Keratinocyte (primary cell): ENCODE data around the gene BMPER.

Experiments used
- EZH2 ChIP-seq: IDR thresholded peaks from one replicate; pipeline ENCODE4 v1.6.1; 2012; ENCODE audit warnings: inconsistent platforms, mild to moderate bottlenecking, low read length, moderate library complexity
- TF ChIP-seq, protein P1 (sequence below), 3 experiments: IDR thresholded peaks in 1 of 3; conservative IDR thresholded peaks in 1 of 3; optimal IDR thresholded peaks in 1 of 3; 2 replicates in 2 of 3; 3 replicates in 1 of 3; pipeline versions ENCODE3 to v1.5.1; 2011; ENCODE audit warnings: low read length in 3 of 3, mild to moderate bottlenecking in 3 of 3, moderate library complexity in 2 of 3, control low read depth in 1 of 3, inconsistent platforms in 1 of 3; ENCODE audit not compliant: insufficient read depth in 2 of 3; ENCODE audit errors: extremely low read depth in 1 of 3

DNA sequence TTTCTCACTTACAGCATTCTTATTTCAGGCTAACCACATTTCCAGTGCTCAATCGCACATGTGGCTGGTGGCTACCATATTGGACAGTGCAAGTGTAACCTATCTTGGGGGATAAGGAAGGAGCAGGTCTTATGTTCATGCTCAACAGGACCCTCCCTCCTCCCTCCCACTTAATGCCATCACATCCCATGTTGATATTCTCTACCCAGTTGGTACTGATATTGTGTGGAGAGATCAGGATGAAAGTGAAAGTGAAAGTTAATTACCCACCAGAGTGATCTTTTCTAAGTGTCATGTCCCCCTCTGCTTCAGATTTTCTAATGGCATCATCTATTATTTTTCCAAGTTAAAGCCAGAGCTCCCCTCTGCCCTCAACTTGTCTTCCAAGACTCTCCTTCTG is 91.6 kb downstream of the BMPER start:
- TF ChIP-seq, protein P1, sequence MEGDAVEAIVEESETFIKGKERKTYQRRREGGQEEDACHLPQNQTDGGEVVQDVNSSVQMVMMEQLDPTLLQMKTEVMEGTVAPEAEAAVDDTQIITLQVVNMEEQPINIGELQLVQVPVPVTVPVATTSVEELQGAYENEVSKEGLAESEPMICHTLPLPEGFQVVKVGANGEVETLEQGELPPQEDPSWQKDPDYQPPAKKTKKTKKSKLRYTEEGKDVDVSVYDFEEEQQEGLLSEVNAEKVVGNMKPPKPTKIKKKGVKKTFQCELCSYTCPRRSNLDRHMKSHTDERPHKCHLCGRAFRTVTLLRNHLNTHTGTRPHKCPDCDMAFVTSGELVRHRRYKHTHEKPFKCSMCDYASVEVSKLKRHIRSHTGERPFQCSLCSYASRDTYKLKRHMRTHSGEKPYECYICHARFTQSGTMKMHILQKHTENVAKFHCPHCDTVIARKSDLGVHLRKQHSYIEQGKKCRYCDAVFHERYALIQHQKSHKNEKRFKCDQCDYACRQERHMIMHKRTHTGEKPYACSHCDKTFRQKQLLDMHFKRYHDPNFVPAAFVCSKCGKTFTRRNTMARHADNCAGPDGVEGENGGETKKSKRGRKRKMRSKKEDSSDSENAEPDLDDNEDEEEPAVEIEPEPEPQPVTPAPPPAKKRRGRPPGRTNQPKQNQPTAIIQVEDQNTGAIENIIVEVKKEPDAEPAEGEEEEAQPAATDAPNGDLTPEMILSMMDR (optimal IDR thresholded peaks at IDR 0.05 in 1 of 3, IDR thresholded peaks at IDR 0.05 in 1 of 3, conservative IDR thresholded peaks at IDR 0.05 in 1 of 3; ENCODE audit: extremely low read depth in 1 of 3, insufficient read depth in 2 of 3, low read length in 3 of 3): no peak
- TF ChIP-seq EZH2: no peak
